ENCODE measurements around the gene SZT2. TPM values are rescaled to one million over a fixed set of nuclear protein-coding genes. Genes with fewer than 3 reads are reported as not detected.
"Not testable (repeated sequence)": the region's sequence is repeated elsewhere in the genome, so short reads cannot be mapped to it uniquely, and the experiment has no call there.

Gene SZT2
- total RNA-seq, 2 donors from 2014 or later, result 25.9 to 61.6 TPM

DNA sequence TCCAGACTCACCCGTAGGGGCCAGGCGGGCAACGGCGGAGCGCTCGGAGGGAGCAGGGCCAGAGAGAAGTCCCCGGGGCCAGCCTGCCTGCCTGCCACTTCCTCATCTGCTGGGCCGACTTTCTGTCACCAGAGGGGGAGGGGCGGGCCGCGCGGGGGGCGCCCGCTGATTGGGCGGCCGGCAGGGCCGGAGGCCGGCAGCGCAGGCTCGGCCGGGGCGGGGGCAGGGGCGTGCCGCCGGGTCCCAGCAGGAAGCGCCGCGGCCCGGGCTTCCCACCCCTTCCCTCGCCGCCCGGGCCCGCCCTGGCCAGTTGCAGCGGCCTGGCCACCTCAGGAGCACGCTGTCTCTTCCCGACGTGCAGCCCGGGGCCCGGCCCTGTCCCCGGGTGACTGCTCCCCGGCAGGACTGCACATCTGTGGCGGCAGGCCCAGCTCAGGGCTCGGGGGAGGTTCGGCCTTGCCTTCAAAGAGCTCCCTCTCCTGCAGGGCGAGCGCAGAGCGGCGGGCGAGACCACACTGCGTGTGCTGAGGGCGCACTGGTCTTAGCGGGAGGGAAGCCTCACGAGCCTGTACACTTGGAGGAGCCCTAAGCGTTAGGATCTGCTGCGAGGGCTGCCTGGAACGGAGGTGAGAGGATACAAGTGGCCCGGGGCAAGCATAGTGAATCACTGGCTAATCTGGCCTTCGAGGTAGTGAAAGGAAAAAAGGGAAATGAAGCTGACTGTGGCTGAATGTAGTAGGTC lies 21.6 kb upstream of the SZT2 start, which contains the start of gene ELOVL1:
ELOVL1 (minus strand) TSS at position 108 of the 742 bp plus-strand sequence. CDS start 2,402 bp downstream, outside the sequence.
- Histone ChIP-seq H3K27ac (peak within 1 kb of the TSS; percentile 84 to 94 (median 90)), H3K9me3 (no peaks in the 10 kb centered on the region), H3K4me1 (peaks cover 28% of the 10 kb centered on the region), H3K27me3 (no peaks in the 10 kb centered on the region), H3K4me3 (peak within 1 kb of the TSS; percentile 54 to 69), H3K36me3 (replicated peaks in 1 of 2; ENCODE audit: insufficient read depth in 1 of 2, low read depth in 2 of 2) (peaks cover 0 to 17% of the 10 kb centered on the region in 2 donors)
- intact Hi-C loops (cut with DNase I), result loop anchor here (10.0 kb wide), 1 partner anchor 133 kb away; no protein-coding TSS in a partner anchor
- peak; percentile 94 for ATAC-seq
- 0 to 2% methylated on average over 7 to 28 of the region's 58 CpGs for WGBS, 2 donors
- peak; percentile 73 to 86 (median 86) for TF ChIP-seq POLR2A (IDR thresholded peaks at IDR 0.05)
- TF ChIP-seq, protein P1, sequence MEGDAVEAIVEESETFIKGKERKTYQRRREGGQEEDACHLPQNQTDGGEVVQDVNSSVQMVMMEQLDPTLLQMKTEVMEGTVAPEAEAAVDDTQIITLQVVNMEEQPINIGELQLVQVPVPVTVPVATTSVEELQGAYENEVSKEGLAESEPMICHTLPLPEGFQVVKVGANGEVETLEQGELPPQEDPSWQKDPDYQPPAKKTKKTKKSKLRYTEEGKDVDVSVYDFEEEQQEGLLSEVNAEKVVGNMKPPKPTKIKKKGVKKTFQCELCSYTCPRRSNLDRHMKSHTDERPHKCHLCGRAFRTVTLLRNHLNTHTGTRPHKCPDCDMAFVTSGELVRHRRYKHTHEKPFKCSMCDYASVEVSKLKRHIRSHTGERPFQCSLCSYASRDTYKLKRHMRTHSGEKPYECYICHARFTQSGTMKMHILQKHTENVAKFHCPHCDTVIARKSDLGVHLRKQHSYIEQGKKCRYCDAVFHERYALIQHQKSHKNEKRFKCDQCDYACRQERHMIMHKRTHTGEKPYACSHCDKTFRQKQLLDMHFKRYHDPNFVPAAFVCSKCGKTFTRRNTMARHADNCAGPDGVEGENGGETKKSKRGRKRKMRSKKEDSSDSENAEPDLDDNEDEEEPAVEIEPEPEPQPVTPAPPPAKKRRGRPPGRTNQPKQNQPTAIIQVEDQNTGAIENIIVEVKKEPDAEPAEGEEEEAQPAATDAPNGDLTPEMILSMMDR (IDR thresholded peaks at IDR 0.05), result peak in 5 of 7 experiments; percentile 4 to 39 (median 35)
- DNase-seq, result peak; percentile 94 to 96 (median 94)

DNA sequence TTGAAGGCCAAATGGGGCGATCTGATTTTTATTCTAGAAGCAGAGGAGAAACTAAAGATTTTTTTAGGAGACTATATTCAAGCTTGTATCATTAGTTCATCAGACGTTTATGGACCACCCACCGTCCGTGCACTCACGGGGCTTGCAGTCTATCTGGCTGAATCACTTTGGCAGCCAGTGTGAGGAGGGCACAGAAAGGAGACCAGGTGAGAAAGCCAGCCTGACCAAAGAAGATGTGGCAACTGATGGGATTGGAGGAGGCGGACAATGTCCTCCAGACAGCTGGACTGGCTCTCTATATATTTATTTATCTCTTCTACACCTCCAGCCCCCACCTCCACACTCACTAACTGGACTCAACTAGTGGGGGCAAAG lies 21.1 kb upstream of the SZT2 start:
- TF ChIP-seq, protein P1 (IDR thresholded peaks at IDR 0.05), result no peak
- no peak for TF ChIP-seq POLR2A (IDR thresholded peaks at IDR 0.05)
- Histone ChIP-seq H3K27me3 (no peaks in the 10 kb centered on the region), H3K9me3 (no peaks in the 10 kb centered on the region), H3K27ac (peak overlapping the region; percentile 84 to 94 (median 90)), H3K4me3 (peak overlapping the region in 1 of 2 donors; percentile 19), H3K36me3 (replicated peaks in 1 of 2; ENCODE audit: insufficient read depth in 1 of 2, low read depth in 2 of 2) (peaks cover 0 to 12% of the 10 kb centered on the region in 2 donors), H3K4me1 (peaks cover 32% of the 10 kb centered on the region)
- intact Hi-C loops (cut with DNase I), result loop anchor here (10.0 kb wide), 1 partner anchor 134 kb away; no protein-coding TSS in a partner anchor
- 26 to 28% methylated on average over 6 of the region's 6 CpGs for WGBS, 2 donors
- no peak for DNase-seq
- ATAC-seq, result no peak

DNA sequence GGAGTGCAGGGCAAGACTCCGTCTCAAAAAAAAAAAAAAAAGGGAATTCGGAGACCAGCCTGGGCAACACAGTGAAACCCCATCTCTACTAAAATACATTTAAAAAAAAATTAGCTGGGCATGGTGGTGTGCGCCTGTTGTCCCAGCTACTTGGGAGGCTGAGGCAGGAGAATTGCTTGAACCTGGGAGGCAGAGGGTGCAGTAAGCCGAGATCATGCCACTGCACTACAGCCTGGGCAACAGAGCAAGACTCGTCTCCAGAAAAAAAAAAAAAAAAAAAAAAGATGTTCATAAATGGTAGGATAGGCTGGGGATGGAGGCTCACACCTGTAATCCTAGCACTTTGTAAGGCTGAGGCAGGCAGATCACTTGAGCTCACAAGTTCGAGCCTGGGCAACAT lies 19.9 kb upstream of the SZT2 start:
- H3K9me3 ChIP-seq; ATAC-seq; H3K36me3 ChIP-seq (replicated peaks in 1 of 2; ENCODE audit: insufficient read depth in 1 of 2, low read depth in 2 of 2); H3K27me3 ChIP-seq; DNase-seq; H3K27ac ChIP-seq; H3K4me3 ChIP-seq: not testable (repeated sequence)
- H3K4me1 ChIP-seq, result peaks cover 33% of the 10 kb centered on the region
- intact Hi-C loops (cut with DNase I), result loop anchor here (10.0 kb wide), 1 partner anchor 135 kb away; no protein-coding TSS in a partner anchor
- WGBS, 2 donors, result 89 to 95% methylated on average over 6 of the region's 6 CpGs

DNA sequence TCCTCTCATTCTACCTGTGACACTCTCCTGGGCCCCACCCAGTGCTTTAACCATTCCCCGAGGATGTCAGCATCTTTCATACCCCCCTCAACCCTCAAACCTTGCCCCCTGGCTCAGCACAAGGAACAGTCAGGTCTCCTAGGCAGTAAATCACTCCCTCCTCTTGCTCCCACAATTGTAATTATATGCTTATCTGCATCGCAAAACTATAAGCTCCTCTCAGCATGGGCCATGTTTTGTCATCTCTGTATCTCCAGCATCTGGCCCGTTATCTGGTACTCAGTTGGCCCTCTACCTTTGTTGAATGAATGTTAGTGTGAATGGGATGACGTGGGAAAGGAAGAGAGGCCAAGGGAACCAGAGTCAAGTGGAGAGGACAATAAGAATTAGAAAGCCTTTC lies 19.1 kb upstream of the SZT2 start:
- DNase-seq, result no peak
- no peak overlapping the region for H3K27ac ChIP-seq
- no peaks in the 10 kb centered on the region for H3K9me3 ChIP-seq
- TF ChIP-seq POLR2A (IDR thresholded peaks at IDR 0.05), result no peak
- TF ChIP-seq, protein P1 (IDR thresholded peaks at IDR 0.05), result no peak
- H3K27me3 ChIP-seq, result no peaks in the 10 kb centered on the region
- H3K4me3 ChIP-seq, result no peak overlapping the region
- H3K36me3 ChIP-seq (replicated peaks in 1 of 2; ENCODE audit: insufficient read depth in 1 of 2, low read depth in 2 of 2), result no peaks in the 10 kb centered on the region
- WGBS, 2 donors, result 83 to 85% methylated on average over 4 of the region's 4 CpGs
- peaks cover 32% of the 10 kb centered on the region for H3K4me1 ChIP-seq
- ATAC-seq, result no peak
- intact Hi-C loops (cut with DNase I), result no loop called here

DNA sequence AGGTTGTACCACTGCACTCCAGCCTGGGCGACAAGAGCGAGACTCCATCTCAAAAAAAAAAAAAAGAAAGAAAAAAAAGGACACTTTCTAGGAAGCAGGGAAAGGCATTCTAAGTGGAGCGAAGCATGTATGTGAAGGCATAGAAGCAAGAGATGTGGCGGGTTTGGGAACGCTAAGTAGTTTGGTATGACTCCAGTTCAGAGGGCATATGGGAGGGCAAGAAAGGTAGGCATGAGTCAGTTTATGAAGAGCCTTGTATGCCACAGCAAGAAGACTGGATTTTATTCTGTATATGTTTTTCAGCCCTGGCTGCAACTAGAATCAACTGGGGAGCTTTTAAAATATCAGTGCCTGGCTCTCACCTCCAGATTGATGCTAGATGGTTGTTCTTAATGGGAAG lies 17.5 kb upstream of the SZT2 start:
- Histone ChIP-seq H3K36me3 (replicated peaks in 1 of 2; ENCODE audit: insufficient read depth in 1 of 2, low read depth in 2 of 2) (no peaks in the 10 kb centered on the region), H3K27me3 (no peaks in the 10 kb centered on the region), H3K4me3 (no peak overlapping the region), H3K9me3 (no peaks in the 10 kb centered on the region), H3K27ac (no peak overlapping the region), H3K4me1 (peaks cover 17% of the 10 kb centered on the region)
- TF ChIP-seq POLR2A (IDR thresholded peaks at IDR 0.05), result no peak
- TF ChIP-seq, protein P1 (IDR thresholded peaks at IDR 0.05), result no peak
- WGBS, 2 donors, result 95 to 98% methylated on average over 5 of the region's 5 CpGs
- DNase-seq, result no peak
- intact Hi-C loops (cut with DNase I), result no loop called here
- no peak for ATAC-seq
